ENCODE data around the gene ATM. TPM values are rescaled to one million over a fixed set of nuclear protein-coding genes. Genes with fewer than 3 reads are reported as not detected.

ATM gene
- total and polyA plus RNA-seq, 2 donors (not counting 3 experiments of a cell fraction or from before 2014, with no cell fraction given): 11.8 to 49.7 TPM

GRCh38 chr11:108177570-108177969, 45.3 kb upstream of the ATM start:
- Histone ChIP-seq H3K9me1 (replicated peaks; ENCODE audit: control insufficient read depth, extremely low read depth, insufficient read depth, low read length) (no peaks in the 10 kb centered on the region), H3K9ac (replicated peaks; ENCODE audit: extremely low read depth, insufficient read depth, low read length) (no peak overlapping the region), H3K4me2 (ENCODE audit: insufficient read depth, low read length) (no peak overlapping the region), H3K27me3 (ENCODE audit: control insufficient read depth in 2 of 2, insufficient read depth in 2 of 2, low read length in 2 of 2) (no peaks in the 10 kb centered on the region), H3K36me3 (ENCODE audit: control insufficient read depth in 2 of 2, extremely low read depth in 1 of 2, insufficient read depth in 2 of 2, low read length in 2 of 2) (peaks cover 4 to 5% of the 10 kb centered on the region in 2 experiments), H3K4me1 (ENCODE audit: control insufficient read depth, extremely low read depth, insufficient read depth, low read length) (no peaks in the 10 kb centered on the region), H4K20me1 (replicated peaks; ENCODE audit: control insufficient read depth, extremely low read depth, insufficient read depth, low read length) (no peaks in the 10 kb centered on the region), H3K27ac (ENCODE audit: insufficient read depth, low read depth, low read length) (no peak overlapping the region), H3K79me2 (ENCODE audit: control insufficient read depth, insufficient read depth, low read length) (no peaks in the 10 kb centered on the region), H2AFZ (ENCODE audit: low read depth, low read length) (no peak overlapping the region), H3K9me3 (replicated peaks; ENCODE audit: control insufficient read depth, insufficient read depth, low read length) (no peaks in the 10 kb centered on the region), H3K4me3 (replicated peaks in 1 of 3; ENCODE audit: insufficient read depth in 1 of 3, low read depth in 1 of 3, low read length in 3 of 3) (no peak overlapping the region)
- no peak for TF ChIP-seq GATA2 (IDR thresholded peaks at IDR 0.05; ENCODE audit: insufficient read depth, insufficient read length, low read depth, low read length)
- no TSS peak for BruUV-seq (replicated peaks)
- POLR2A ChIA-PET: no interaction called here
- intact Hi-C loops (cut with micrococcal nuclease): no loop called here
- CTCF ChIA-PET: interaction anchor here (0.6 kb wide), 1 partner anchor 12 kb away, joined by 3 read pairs; no protein-coding TSS in a partner anchor
- dilution Hi-C loops (cut with MboI; ENCODE audit: extremely low pct_ligation_motif_present, low sequenced_read_pairs): no loop called here
- FAIRE-seq (no peak), DNase-seq (ENCODE audit: low read depth, low spot score) (no peak)

GRCh38 chr11:108193725-108194124, 29.1 kb upstream of the ATM start:
- Histone ChIP-seq H3K4me1 (ENCODE audit: control insufficient read depth, extremely low read depth, insufficient read depth, low read length) (no peaks in the 10 kb centered on the region), H3K27me3 (ENCODE audit: control insufficient read depth in 2 of 2, insufficient read depth in 2 of 2, low read length in 2 of 2) (no peaks in the 10 kb centered on the region), H3K9ac (replicated peaks; ENCODE audit: extremely low read depth, insufficient read depth, low read length) (no peak overlapping the region), H3K9me3 (replicated peaks; ENCODE audit: control insufficient read depth, insufficient read depth, low read length) (no peaks in the 10 kb centered on the region), H3K4me2 (ENCODE audit: insufficient read depth, low read length) (no peak overlapping the region), H3K9me1 (replicated peaks; ENCODE audit: control insufficient read depth, extremely low read depth, insufficient read depth, low read length) (no peaks in the 10 kb centered on the region), H3K27ac (ENCODE audit: insufficient read depth, low read depth, low read length) (no peak overlapping the region), H3K36me3 (ENCODE audit: control insufficient read depth in 2 of 2, extremely low read depth in 1 of 2, insufficient read depth in 2 of 2, low read length in 2 of 2) (peaks cover 3 to 5% of the 10 kb centered on the region in 2 experiments), H2AFZ (ENCODE audit: low read depth, low read length) (no peak overlapping the region), H4K20me1 (replicated peaks; ENCODE audit: control insufficient read depth, extremely low read depth, insufficient read depth, low read length) (no peaks in the 10 kb centered on the region), H3K79me2 (ENCODE audit: control insufficient read depth, insufficient read depth, low read length) (no peaks in the 10 kb centered on the region), H3K4me3 (replicated peaks in 1 of 3; ENCODE audit: insufficient read depth in 1 of 3, low read depth in 1 of 3, low read length in 3 of 3) (no peak overlapping the region)
- dilution Hi-C loops (cut with MboI; ENCODE audit: extremely low pct_ligation_motif_present, low sequenced_read_pairs) (no loop called here), intact Hi-C loops (cut with micrococcal nuclease) (no loop called here)
- DNase-seq (ENCODE audit: low read depth, low spot score) (no peak), FAIRE-seq (no peak)
- ChIA-PET CTCF (no interaction called here), POLR2A (no interaction called here)
- TF ChIP-seq POLR2A (IDR thresholded peaks at IDR 0.05; ENCODE audit: low read depth, low read length) (no peak), GATA2 (IDR thresholded peaks at IDR 0.05; ENCODE audit: insufficient read depth, insufficient read length, low read depth, low read length) (no peak)
- BruUV-seq (replicated peaks): no TSS peak
